Spleen (tissue), 11 donors: Measurements from ENCODE around the gene TBC1D22A. TPM values are rescaled to one million over a fixed set of nuclear protein-coding genes. Genes with fewer than 3 reads are reported as not detected.

ENCODE experiments used
- DNase-seq: peaks from one replicate; pipeline ENCODE4 v3.0.0-alpha.2; 2020
- H3K27ac ChIP-seq, 8 donors: fragments of 200-600 bp; sonication (generic) in 7 of 8; 1 replicate in 4 of 8; 2 replicates in 4 of 8; pipeline versions ENCODE4 v1.5.0 to v1.8.0; 2016 to 2021; ENCODE audit warnings: inconsistent platforms in 4 of 8, mild to moderate bottlenecking in 4 of 8, moderate library complexity in 1 of 8
- H3K27me3 ChIP-seq, 7 donors: fragments of 200-600 bp; sonication (generic) in 6 of 7; replicated peaks in 1 of 7; 1 replicate in 4 of 7; 2 replicates in 3 of 7; pipeline versions ENCODE4 v1.5.0 to v1.8.0; 2016 to 2021; ENCODE audit warnings: inconsistent platforms in 3 of 7, mild to moderate bottlenecking in 1 of 7
- H3K36me3 ChIP-seq, 6 donors: fragments of 200-600 bp; sonication (generic) in 5 of 6; 1 replicate in 4 of 6; 2 replicates in 2 of 6; pipeline versions ENCODE4 v1.5.0 to v1.8.0; 2016 to 2021; ENCODE audit warnings: inconsistent platforms in 2 of 6
- H3K4me1 ChIP-seq, 6 donors: fragments of 200-600 bp; sonication (generic) in 5 of 6; 1 replicate in 3 of 6; 2 replicates in 3 of 6; pipeline versions ENCODE4 v1.5.0 to v1.8.0; 2016 to 2021; ENCODE audit warnings: inconsistent platforms in 3 of 6
- H3K4me3 ChIP-seq, 8 donors: fragments of 200-600 bp; sonication (generic) in 7 of 8; 1 replicate in 4 of 8; 2 replicates in 4 of 8; pipeline versions ENCODE4 v1.5.0 to v1.8.0; 2016 to 2021; ENCODE audit warnings: inconsistent platforms in 4 of 8, mild to moderate bottlenecking in 4 of 8, moderate library complexity in 2 of 8
- H3K9me3 ChIP-seq, 8 donors: fragments of 200-600 bp; sonication (generic) in 7 of 8; 1 replicate in 4 of 8; 2 replicates in 4 of 8; pipeline versions ENCODE4 v1.5.0 to v1.8.0; 2016 to 2021; ENCODE audit warnings: inconsistent platforms in 4 of 8
- CTCF ChIP-seq, 11 experiments: fragments of 200-600 bp in 7 of 11; fragments of 450-650 bp in 4 of 11; sonication (generic) in 4 of 11; IDR thresholded peaks in 8 of 11; conservative IDR thresholded peaks in 3 of 11; 1 replicate in 7 of 11; 2 replicates in 4 of 11; pipeline versions ENCODE4 v1.4.0 to v1.8.0; 2016 to 2021; ENCODE audit warnings: antibody characterized with exemption in 11 of 11, inconsistent platforms in 4 of 11, mild to moderate bottlenecking in 1 of 11
- POLR2A ChIP-seq, 3 donors: fragments of 450-650 bp; IDR thresholded peaks; one replicate each; pipeline ENCODE4 v1.5.1; 2017; ENCODE audit warnings: antibody characterized with exemption in 3 of 3, mild to moderate bottlenecking in 1 of 3
- POLR2AphosphoS5 ChIP-seq, 3 donors: sonication (generic); formaldehyde crosslinking; IDR thresholded peaks; one replicate each; pipeline ENCODE4 v1.5.1; 2017; ENCODE audit warnings: antibody characterized with exemption in 3 of 3
- WGBS, 5 donors: extraction: QIAGEN DNeasy Blood & Tissue Kit in 3 of 5; methylation state at CpG; one replicate each; pipeline versions ENCODE4 v1.1.5 to v1.1.7; 2013 to 2018; 5-methylcytosine and 5-hydroxymethylcytosine counted together
- intact Hi-C: fragments of 100-400 bp; cut with DNase I; formaldehyde crosslinking; loops from one replicate; pipeline ENCODE4 v1.15.0; 2023; ENCODE audit warnings: low total_unique reads
- polyA plus RNA-seq, 3 donors: library from polyadenylated mRNA; stranded (reverse); fragments of 200-250 nt; gene quantifications; one replicate each; pipeline ENCODE4 v1.2.1, GENCODE V29; 2013
- total RNA-seq, 7 donors: library from RNA; depleted of rRNA in 3 of 7; stranded (reverse); fragments of >200 nt in 3 of 7; fragmentation: NEBNext Ultra II Directional in 4 of 7; extraction: Animal tissue kit (Norgen Biotek cat#: 25700) in 4 of 7; gene quantifications; one replicate each; pipeline versions ENCODE4 v1.1.0 to v1.2.1, GENCODE V29; 2016 to 2021
- donor health status: healthy with polysubstance abuse.
- donor health status: DM: no; HTN: no; CAD: no; lungs with moderate emphysema.
- donor health status: DM: no; HTN: no; CAD: no.
- donor health status: Bipolar disorder and iron deficiency.
- donor health status: healthy.
- donor health status: DM: no; HTN: no; CAD: no.
- donor health status: DM: yes; HTN: yes; CAD: no.

Gene TBC1D22A
- total and polyA plus RNA-seq, 10 donors = 17.2 to 66.9 (median 49.6) TPM

GRCh38 chr22:47198801-47199251 lies 436.4 kb downstream of the TBC1D22A start:
- Histone ChIP-seq H3K27me3 (no peaks in the 10 kb centered on the region), H3K4me1 (peaks cover 0 to 28% (median 11%) of the 10 kb centered on the region in 6 donors), H3K27ac (no peak overlapping the region), H3K9me3 (no peaks in the 10 kb centered on the region), H3K4me3 (no peak overlapping the region), H3K36me3 (no peaks in the 10 kb centered on the region)
- intact Hi-C loops = no loop called here
- TF ChIP-seq POLR2A (IDR thresholded peaks at IDR 0.05) (no peak), POLR2AphosphoS5 (IDR thresholded peaks at IDR 0.05) (peak in 1 of 3 donors; percentile 28)
- WGBS, 5 donors = 88 to 98% (median 91%) methylated on average over 14 to 19 of the region's 19 CpGs
- DNase-seq = peak; percentile 68

GRCh38 chr22:47199261-47199978 lies 437.0 kb downstream of the TBC1D22A start:
- peak; percentile 67 for DNase-seq
- intact Hi-C loops = no loop called here
- 86 to 89% (median 87%) methylated on average over 32 to 33 of the region's 33 CpGs for WGBS, 5 donors
- TF ChIP-seq POLR2AphosphoS5 (IDR thresholded peaks at IDR 0.05) (no peak), CTCF (IDR thresholded peaks at IDR 0.05 in 8 of 11, conservative IDR thresholded peaks at IDR 0.05 in 3 of 11) (no peak), POLR2A (IDR thresholded peaks at IDR 0.05) (no peak)
- no peaks in the 10 kb centered on the region for H3K36me3 ChIP-seq
- peak overlapping the region in 1 of 8 donors; percentile 38 for H3K27ac ChIP-seq
- H3K27me3 ChIP-seq = no peaks in the 10 kb centered on the region
- H3K4me1 ChIP-seq = peaks cover 0 to 28% (median 11%) of the 10 kb centered on the region in 6 donors
- no peak overlapping the region for H3K4me3 ChIP-seq
- no peaks in the 10 kb centered on the region for H3K9me3 ChIP-seq

DNA sequence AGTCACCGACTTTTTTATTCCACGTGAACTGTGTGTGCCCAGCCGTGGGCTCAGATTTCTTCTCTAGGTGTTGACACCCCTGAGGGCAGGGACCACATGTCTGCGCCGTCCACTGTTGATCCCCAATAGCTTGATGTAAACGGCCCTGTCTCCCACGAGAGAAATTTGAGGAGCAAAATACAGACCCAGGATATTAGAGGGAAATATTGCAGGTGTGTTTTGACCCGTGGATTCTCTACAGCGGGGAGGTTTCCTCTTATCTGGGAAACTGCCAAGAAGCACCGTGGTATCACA lies 437.5 kb downstream of the TBC1D22A start:
- no peaks in the 10 kb centered on the region for H3K27me3 ChIP-seq
- DNase-seq = peak; percentile 18
- H3K4me3 ChIP-seq = no peak overlapping the region
- peaks cover 0 to 28% (median 11%) of the 10 kb centered on the region in 6 donors for H3K4me1 ChIP-seq
- peak overlapping the region in 2 of 8 donors; percentile 11 to 38 for H3K27ac ChIP-seq
- H3K9me3 ChIP-seq = no peaks in the 10 kb centered on the region
- no peak for TF ChIP-seq CTCF (IDR thresholded peaks at IDR 0.05 in 8 of 11, conservative IDR thresholded peaks at IDR 0.05 in 3 of 11)
- no peak for TF ChIP-seq POLR2AphosphoS5 (IDR thresholded peaks at IDR 0.05)
- no peak for TF ChIP-seq POLR2A (IDR thresholded peaks at IDR 0.05)
- intact Hi-C loops = no loop called here
- H3K36me3 ChIP-seq = no peaks in the 10 kb centered on the region
- 66 to 78% (median 76%) methylated on average over 10 of the region's 10 CpGs for WGBS, 5 donors

GRCh38 chr22:47200273-47201051 lies 438.0 kb downstream of the TBC1D22A start:
- Histone ChIP-seq H3K36me3 (no peaks in the 10 kb centered on the region), H3K4me1 (peaks cover 0 to 28% (median 11%) of the 10 kb centered on the region in 6 donors), H3K4me3 (no peak overlapping the region), H3K9me3 (no peaks in the 10 kb centered on the region), H3K27me3 (peaks cover 0 to 1% (median 0%) of the 10 kb centered on the region in 7 donors), H3K27ac (peak overlapping the region in 2 of 8 donors; percentile 11 to 38)
- DNase-seq = peak; percentile 69
- TF ChIP-seq POLR2A (IDR thresholded peaks at IDR 0.05) (no peak), CTCF (IDR thresholded peaks at IDR 0.05 in 8 of 11, conservative IDR thresholded peaks at IDR 0.05 in 3 of 11) (no peak), POLR2AphosphoS5 (IDR thresholded peaks at IDR 0.05) (peak in 2 of 3 donors; percentile 24 to 45)
- WGBS, 5 donors = 57 to 72% (median 67%) methylated on average over 24 to 25 of the region's 25 CpGs
- intact Hi-C loops = no loop called here
